ENCODE data around the gene ABHD8.
A peak's percentile ranks its signal among the peaks of the same experiment; 100 is the strongest.

GRCh38 chr19:17245535-17245984 is 57.7 kb downstream of the ABHD8 start, which contains the start of gene NR2F6:
- TF ChIP-seq MAZ (IDR thresholded peaks at IDR 0.05; ENCODE audit: borderline replicate concordance, low read depth, low read length), result no peak
- TF ChIP-seq, protein P1, sequence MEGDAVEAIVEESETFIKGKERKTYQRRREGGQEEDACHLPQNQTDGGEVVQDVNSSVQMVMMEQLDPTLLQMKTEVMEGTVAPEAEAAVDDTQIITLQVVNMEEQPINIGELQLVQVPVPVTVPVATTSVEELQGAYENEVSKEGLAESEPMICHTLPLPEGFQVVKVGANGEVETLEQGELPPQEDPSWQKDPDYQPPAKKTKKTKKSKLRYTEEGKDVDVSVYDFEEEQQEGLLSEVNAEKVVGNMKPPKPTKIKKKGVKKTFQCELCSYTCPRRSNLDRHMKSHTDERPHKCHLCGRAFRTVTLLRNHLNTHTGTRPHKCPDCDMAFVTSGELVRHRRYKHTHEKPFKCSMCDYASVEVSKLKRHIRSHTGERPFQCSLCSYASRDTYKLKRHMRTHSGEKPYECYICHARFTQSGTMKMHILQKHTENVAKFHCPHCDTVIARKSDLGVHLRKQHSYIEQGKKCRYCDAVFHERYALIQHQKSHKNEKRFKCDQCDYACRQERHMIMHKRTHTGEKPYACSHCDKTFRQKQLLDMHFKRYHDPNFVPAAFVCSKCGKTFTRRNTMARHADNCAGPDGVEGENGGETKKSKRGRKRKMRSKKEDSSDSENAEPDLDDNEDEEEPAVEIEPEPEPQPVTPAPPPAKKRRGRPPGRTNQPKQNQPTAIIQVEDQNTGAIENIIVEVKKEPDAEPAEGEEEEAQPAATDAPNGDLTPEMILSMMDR (conservative IDR thresholded peaks at IDR 0.05; ENCODE audit: low read depth, low read length), result no peak
- no peak for TF ChIP-seq RFX5 (IDR thresholded peaks at IDR 0.05; ENCODE audit: low read depth, low read length)
- TF ChIP-seq POLR2A (IDR thresholded peaks at IDR 0.05; ENCODE audit: low read depth, low read length), result no peak
- TF ChIP-seq USF2 (IDR thresholded peaks at IDR 0.05; ENCODE audit: low read depth, low read length), result no peak
- no peak for TF ChIP-seq RAD21 (IDR thresholded peaks at IDR 0.05; ENCODE audit: low read length)
- no peak for TF ChIP-seq SMC3 (IDR thresholded peaks at IDR 0.05; ENCODE audit: low read depth, low read length)
- peak; percentile 44; the same call in 1 of the 2 replicates for TF ChIP-seq MXI1 (IDR thresholded peaks at IDR 0.05; ENCODE audit: borderline replicate concordance, low read depth, low read length)
- TF ChIP-seq CHD1 (IDR thresholded peaks at IDR 0.05; ENCODE audit: low read depth, low read length), result no peak
- no peak for TF ChIP-seq MAFK (IDR thresholded peaks at IDR 0.05; ENCODE audit: low read depth, low read length)
- TF ChIP-seq BHLHE40 (IDR thresholded peaks at IDR 0.05; ENCODE audit: low read depth, low read length), result no peak
- TF ChIP-seq NFE2L2 (IDR thresholded peaks at IDR 0.05; ENCODE audit: low read depth, low read length), result no peak

Data from IMR-90 (cell line).